Measurements from ENCODE around the gene IRF4.

The IRF4 gene

DNA sequence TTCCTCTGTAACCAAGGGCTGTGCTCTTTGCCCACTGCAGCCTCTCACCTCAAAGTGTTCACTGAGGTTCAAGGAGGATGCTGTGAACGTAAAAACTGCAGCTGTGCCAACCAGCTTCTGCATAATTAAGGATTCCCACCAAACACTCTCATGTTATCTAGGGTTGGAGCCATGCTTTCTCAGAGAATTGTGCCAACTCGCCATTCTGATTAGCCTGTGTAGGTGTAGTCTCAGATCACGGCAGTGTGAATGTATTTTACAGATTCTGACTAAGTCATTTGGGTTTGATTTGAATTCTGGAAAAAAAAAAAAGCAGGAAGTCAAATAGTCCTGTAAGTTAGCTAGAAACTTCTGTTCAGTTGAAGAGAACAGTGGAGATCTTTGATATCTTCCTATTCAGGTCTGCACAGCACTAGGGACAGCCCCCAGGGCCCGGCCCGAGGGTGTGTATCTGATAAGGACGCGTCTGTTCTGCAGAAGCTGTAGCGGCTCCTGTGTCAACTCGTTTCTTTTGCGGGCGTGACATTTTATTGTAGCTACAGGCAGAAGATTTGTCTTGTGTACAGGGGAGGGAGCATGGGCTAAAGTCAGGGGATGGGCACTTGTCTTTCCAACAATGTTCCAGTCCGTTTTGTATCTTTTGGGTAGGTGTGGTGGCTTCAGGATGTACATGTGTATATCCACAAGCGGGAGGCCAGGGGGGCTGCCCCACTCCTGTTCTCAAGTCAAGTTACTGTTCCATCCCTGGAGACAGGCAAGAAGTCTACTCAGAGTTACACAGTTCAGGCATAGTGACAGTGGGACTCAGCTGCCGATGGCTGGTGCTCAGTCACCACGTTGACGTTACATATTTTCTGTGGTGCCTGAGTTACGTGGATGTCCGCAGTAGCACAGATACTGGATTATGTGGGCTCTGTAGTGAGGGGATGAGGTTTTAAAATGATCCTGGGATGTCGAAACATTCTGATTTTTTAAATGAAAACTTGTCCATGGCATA is 12.4 kb downstream of the IRF4 start:
- H3K4me3 ChIP-seq (ENCODE audit: low read depth, low read length): no peak overlapping the region
- TF ChIP-seq, protein P1, sequence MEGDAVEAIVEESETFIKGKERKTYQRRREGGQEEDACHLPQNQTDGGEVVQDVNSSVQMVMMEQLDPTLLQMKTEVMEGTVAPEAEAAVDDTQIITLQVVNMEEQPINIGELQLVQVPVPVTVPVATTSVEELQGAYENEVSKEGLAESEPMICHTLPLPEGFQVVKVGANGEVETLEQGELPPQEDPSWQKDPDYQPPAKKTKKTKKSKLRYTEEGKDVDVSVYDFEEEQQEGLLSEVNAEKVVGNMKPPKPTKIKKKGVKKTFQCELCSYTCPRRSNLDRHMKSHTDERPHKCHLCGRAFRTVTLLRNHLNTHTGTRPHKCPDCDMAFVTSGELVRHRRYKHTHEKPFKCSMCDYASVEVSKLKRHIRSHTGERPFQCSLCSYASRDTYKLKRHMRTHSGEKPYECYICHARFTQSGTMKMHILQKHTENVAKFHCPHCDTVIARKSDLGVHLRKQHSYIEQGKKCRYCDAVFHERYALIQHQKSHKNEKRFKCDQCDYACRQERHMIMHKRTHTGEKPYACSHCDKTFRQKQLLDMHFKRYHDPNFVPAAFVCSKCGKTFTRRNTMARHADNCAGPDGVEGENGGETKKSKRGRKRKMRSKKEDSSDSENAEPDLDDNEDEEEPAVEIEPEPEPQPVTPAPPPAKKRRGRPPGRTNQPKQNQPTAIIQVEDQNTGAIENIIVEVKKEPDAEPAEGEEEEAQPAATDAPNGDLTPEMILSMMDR (IDR thresholded peaks at IDR 0.05; ENCODE audit: control insufficient read depth, extremely low read depth, insufficient read depth): no peak
- no peak for DNase-seq (ENCODE audit: low read depth)

DNA sequence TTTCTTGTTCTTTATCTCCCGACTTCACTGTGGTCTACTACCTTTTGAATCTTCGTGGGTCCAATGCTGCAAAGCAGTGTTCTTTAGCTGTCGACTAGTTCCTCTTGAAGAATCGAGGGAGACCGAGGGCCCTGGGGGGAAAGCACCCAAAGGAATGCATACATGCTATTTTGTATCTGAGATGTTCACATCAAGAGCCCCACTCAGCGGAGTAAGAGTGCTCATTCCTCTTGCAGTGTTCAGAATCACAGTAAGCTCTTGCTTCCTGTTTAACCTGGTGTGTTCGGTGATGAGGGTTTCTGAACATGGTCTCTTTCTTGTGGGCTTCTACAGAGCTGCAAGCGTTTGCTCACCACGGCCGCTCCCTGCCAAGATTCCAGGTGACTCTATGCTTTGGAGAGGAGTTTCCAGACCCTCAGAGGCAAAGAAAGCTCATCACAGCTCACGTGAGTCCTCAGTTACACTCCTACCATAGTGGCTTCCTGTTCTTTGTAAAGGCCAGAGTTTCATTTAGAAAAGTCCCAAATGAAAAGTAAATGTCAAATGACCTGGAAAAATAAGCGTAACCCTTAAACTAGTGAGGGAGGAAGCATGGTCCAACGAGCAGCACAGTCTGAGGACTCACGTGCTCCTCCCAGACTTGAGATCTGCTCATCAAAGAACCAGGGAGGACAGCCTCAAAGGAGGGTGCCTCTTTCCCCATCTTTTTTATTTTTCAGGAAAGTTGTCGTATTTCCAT is 13.3 kb downstream of the IRF4 start:
- H3K4me3 ChIP-seq (ENCODE audit: low read depth, low read length): no peak overlapping the region
- no peak for DNase-seq (ENCODE audit: low read depth)
- TF ChIP-seq, protein P1 (IDR thresholded peaks at IDR 0.05; ENCODE audit: control insufficient read depth, extremely low read depth, insufficient read depth): no peak

DNA sequence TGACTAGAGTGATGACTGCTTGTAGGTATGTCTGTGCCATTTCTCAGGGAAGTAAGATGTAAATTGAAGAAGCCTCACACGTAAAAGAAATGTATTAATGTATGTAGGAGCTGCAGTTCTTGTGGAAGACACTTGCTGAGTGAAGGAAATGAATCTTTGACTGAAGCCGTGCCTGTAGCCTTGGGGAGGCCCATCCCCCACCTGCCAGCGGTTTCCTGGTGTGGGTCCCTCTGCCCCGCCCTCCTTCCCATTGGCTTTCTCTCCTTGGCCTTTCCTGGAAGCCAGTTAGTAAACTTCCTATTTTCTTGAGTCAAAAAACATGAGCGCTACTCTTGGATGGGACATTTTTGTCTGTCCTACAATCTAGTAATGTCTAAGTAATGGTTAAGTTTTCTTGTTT is 16.6 kb downstream of the IRF4 start:
- TF ChIP-seq, protein P1 (IDR thresholded peaks at IDR 0.05; ENCODE audit: control insufficient read depth, extremely low read depth, insufficient read depth): no peak
- H3K4me3 ChIP-seq (ENCODE audit: low read depth, low read length): no peak overlapping the region
- no peak for DNase-seq (ENCODE audit: low read depth)

DNA sequence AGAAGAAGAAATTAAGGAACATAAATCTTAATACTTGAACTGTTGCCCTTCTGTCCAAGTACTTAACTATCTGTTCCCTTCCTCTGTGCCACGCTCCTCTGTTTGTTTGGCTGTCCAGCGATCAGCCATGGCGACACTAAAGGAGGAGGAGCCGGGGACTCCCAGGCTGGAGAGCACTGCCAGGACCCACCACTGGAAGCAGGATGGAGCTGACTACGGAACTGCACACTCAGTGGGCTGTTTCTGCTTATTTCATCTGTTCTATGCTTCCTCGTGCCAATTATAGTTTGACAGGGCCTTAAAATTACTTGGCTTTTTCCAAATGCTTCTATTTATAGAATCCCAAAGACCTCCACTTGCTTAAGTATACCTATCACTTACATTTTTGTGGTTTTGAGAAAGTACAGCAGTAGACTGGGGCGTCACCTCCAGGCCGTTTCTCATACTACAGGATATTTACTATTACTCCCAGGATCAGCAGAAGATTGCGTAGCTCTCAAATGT is 17.1 kb downstream of the IRF4 start:
- no peak overlapping the region for H3K4me3 ChIP-seq (ENCODE audit: low read depth, low read length)
- TF ChIP-seq, protein P1 (IDR thresholded peaks at IDR 0.05; ENCODE audit: control insufficient read depth, extremely low read depth, insufficient read depth): no peak
- DNase-seq (ENCODE audit: low read depth): no peak

DNA sequence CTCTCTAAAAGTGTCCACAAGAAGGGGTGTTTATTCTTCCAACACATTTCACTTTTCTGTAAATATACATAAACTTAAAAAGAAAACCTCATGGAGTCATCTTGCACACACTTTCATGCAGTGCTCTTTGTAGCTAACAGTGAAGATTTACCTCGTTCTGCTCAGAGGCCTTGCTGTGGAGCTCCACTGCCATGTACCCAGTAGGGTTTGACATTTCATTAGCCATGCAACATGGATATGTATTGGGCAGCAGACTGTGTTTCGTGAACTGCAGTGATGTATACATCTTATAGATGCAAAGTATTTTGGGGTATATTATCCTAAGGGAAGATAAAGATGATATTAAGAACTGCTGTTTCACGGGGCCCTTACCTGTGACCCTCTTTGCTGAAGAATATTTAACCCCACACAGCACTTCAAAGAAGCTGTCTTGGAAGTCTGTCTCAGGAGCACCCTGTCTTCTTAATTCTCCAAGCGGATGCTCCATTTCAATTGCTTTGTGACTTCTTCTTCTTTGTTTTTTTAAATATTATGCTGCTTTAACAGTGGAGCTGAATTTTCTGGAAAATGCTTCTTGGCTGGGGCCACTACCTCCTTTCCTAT is 17.9 kb downstream of the IRF4 start:
- TF ChIP-seq, protein P1 (IDR thresholded peaks at IDR 0.05; ENCODE audit: control insufficient read depth, extremely low read depth, insufficient read depth): no peak
- no peak for DNase-seq (ENCODE audit: low read depth)
- H3K4me3 ChIP-seq (ENCODE audit: low read depth, low read length): no peak overlapping the region

DNA sequence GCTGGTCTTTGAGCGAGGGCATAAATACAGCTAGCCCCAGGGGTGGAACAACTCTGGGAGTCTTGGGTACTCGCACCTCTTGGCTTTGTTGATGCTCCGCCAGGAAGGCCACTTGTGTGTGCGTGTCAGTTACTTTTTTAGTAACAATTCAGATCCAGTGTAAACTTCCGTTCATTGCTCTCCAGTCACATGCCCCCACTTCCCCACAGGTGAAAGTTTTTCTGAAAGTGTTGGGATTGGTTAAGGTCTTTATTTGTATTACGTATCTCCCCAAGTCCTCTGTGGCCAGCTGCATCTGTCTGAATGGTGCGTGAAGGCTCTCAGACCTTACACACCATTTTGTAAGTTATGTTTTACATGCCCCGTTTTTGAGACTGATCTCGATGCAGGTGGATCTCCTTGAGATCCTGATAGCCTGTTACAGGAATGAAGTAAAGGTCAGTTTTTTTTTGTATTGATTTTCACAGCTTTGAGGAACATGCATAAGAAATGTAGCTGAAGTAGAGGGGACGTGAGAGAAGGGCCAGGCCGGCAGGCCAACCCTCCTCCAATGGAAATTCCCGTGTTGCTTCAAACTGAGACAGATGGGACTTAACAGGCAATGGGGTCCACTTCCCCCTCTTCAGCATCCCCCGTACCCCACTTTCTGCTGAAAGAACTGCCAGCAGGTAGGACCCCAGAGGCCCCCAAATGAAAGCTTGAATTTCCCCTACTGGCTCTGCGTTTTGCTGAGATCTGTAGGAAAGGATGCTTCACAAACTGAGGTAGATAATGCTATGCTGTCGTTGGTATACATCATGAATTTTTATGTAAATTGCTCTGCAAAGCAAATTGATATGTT is 19.2 kb downstream of the IRF4 start:
- TF ChIP-seq, protein P1 (IDR thresholded peaks at IDR 0.05; ENCODE audit: control insufficient read depth, extremely low read depth, insufficient read depth): no peak
- DNase-seq (ENCODE audit: low read depth): no peak

More for the DNA sequence above, 19.2 kb downstream of the IRF4 start:
- no peak overlapping the region for H3K4me3 ChIP-seq (ENCODE audit: low read depth, low read length)
